HG03039 (cell line): ENCODE results near the gene HSD17B1.
"Not testable (repeated sequence)": the region's sequence is repeated elsewhere in the genome, so short reads cannot be mapped to it uniquely, and the experiment has no call there.

Experiments used
- ATAC-seq: cut with Tn5 transposase; IDR thresholded peaks from one replicate; pipeline ENCODE4 v1.9.1; 2021; ENCODE audit warnings: mild to moderate bottlenecking, moderate library complexity; ENCODE audit not compliant: unreplicated experiment

The HSD17B1 gene

GRCh38 chr17:42545755-42546505, 6.8 kb upstream of the HSD17B1 start:
- ATAC-seq: not testable (repeated sequence)

- ATAC-seq: no peak
These were observed 5.7 kb upstream of the HSD17B1 start for GRCh38 chr17:42547001-42547461.

- no peak for ATAC-seq
These were observed 5.0 kb upstream of the HSD17B1 start for GRCh38 chr17:42547698-42548069.

GRCh38 chr17:42548070-42548837, 4.5 kb upstream of the HSD17B1 start:
- ATAC-seq: no peak

GRCh38 chr17:42548993-42549755, 3.5 kb upstream of the HSD17B1 start:
- ATAC-seq: no peak

- ATAC-seq: no peak
These were observed 567 bp downstream of the HSD17B1 start for GRCh38 chr17:42553161-42553818.

- no peak for ATAC-seq
These were observed 1.1 kb downstream of the HSD17B1 start for GRCh38 chr17:42553866-42554249.

- peak; percentile 61 for ATAC-seq
These were observed 1.8 kb downstream of the HSD17B1 start for GRCh38 chr17:42554250-42555121.

- no peak for ATAC-seq
These were observed 2.4 kb downstream of the HSD17B1 start for GRCh38 chr17:42555122-42555622.

GRCh38 chr17:42555961-42556617, 3.4 kb downstream of the HSD17B1 start:
- not testable (repeated sequence) for ATAC-seq

GRCh38 chr17:42559075-42559474, 6.4 kb downstream of the HSD17B1 start:
- no peak for ATAC-seq

- ATAC-seq: no peak
These were observed 7.5 kb downstream of the HSD17B1 start for GRCh38 chr17:42560246-42560645.

- no peak for ATAC-seq
These were observed 9.2 kb downstream of the HSD17B1 start, which contains the start of gene COASY for GRCh38 chr17:42561897-42562387. Gene COASY, plus strand, starts transcription at chr17:42562148. Its CDS starts 475 bp downstream, at chr17:42562623.

- no peak for ATAC-seq
These were observed 9.8 kb downstream of the HSD17B1 start for GRCh38 chr17:42562388-42563142.

- no peak for ATAC-seq
These were observed 10.4 kb downstream of the HSD17B1 start for GRCh38 chr17:42563143-42563509.

GRCh38 chr17:42563543-42563942, 10.8 kb downstream of the HSD17B1 start:
- no peak for ATAC-seq

- no peak for ATAC-seq
These were observed 11.2 kb downstream of the HSD17B1 start for GRCh38 chr17:42563950-42564349.

GRCh38 chr17:42564815-42565522, 12.2 kb downstream of the HSD17B1 start:
- ATAC-seq: no peak
